CD8-positive, alpha-beta memory T cell (primary cell): ENCODE data around the gene TULP4. TPM values are rescaled to one million over a fixed set of nuclear protein-coding genes. Genes with fewer than 3 reads are reported as not detected.
A peak's percentile ranks its signal among the peaks of the same experiment; 100 is the strongest.

ENCODE experiments used
- CTCF ChIA-PET: fragments of 350-600 bp; sonication (Branson Sonifier 250); formaldehyde crosslinking; loops from one replicate; lab custom pipeline; 2021; ENCODE audit warnings: antibody characterized with exemption; lab: Charles Lee
- POLR2A ChIA-PET: fragments of 350-600 bp; sonication (Branson Sonifier 250); formaldehyde crosslinking; loops from one replicate; lab custom pipeline; 2021; ENCODE audit warnings: antibody characterized with exemption; lab: Charles Lee
- DNase-seq, 5 donors: peaks; one replicate each; pipeline versions ENCODE4 v3.0.0 to v3.0.0-alpha.2; 2020 to 2022; ENCODE audit warnings: mixed read lengths in 1 of 5
- H3K27ac ChIP-seq: one replicate; pipeline ENCODE4 v1.7.0; 2013; ENCODE audit warnings: low read depth, mild to moderate bottlenecking, low read length, moderate library complexity
- H3K27me3 ChIP-seq: 2 replicates; pipeline ENCODE4 v1.7.0; 2013; ENCODE audit warnings: low read length, mild to moderate bottlenecking; ENCODE audit not compliant: insufficient read depth, poor library complexity, severe bottlenecking
- H3K36me3 ChIP-seq: 2 replicates; pipeline ENCODE4 v1.7.0; 2013; ENCODE audit warnings: mild to moderate bottlenecking, low read length, moderate library complexity; ENCODE audit not compliant: insufficient read depth
- H3K4me1 ChIP-seq: 2 replicates; pipeline ENCODE4 v1.7.0; 2013; ENCODE audit warnings: mild to moderate bottlenecking, low read length, moderate library complexity; ENCODE audit not compliant: insufficient read depth
- H3K4me3 ChIP-seq: 2 replicates; pipeline ENCODE4 v1.7.0; 2013; ENCODE audit warnings: mild to moderate bottlenecking, low read length
- H3K9me3 ChIP-seq: 2 replicates; pipeline ENCODE4 v1.7.0; 2013; ENCODE audit warnings: mild to moderate bottlenecking, low read length
- H3K27ac Mint-ChIP-seq, 8 donors: one replicate each; pipeline ENCODE4 v1.8.0; 2020 to 2021; ENCODE audit warnings: mixed read lengths in 8 of 8, mild to moderate bottlenecking in 6 of 8, inconsistent platforms in 3 of 8, moderate library complexity in 3 of 8
- H3K27me3 Mint-ChIP-seq, 2 donors: one replicate each; pipeline ENCODE4 v1.8.0; 2020 to 2021; ENCODE audit warnings: mixed read lengths in 2 of 2, mild to moderate bottlenecking in 1 of 2, moderate library complexity in 1 of 2
- H3K36me3 Mint-ChIP-seq, 3 donors: one replicate each; pipeline ENCODE4 v1.8.0; 2020 to 2021; ENCODE audit warnings: mixed read lengths in 3 of 3, inconsistent platforms in 1 of 3, mild to moderate bottlenecking in 1 of 3
- H3K4me1 Mint-ChIP-seq, 3 donors: one replicate each; pipeline ENCODE4 v1.8.0; 2020 to 2021; ENCODE audit warnings: mixed read lengths in 3 of 3, inconsistent platforms in 1 of 3, mild to moderate bottlenecking in 1 of 3
- H3K4me3 Mint-ChIP-seq, 7 donors: one replicate each; pipeline ENCODE4 v1.8.0; 2020 to 2021; ENCODE audit warnings: mixed read lengths in 7 of 7, mild to moderate bottlenecking in 6 of 7, moderate library complexity in 4 of 7, inconsistent platforms in 2 of 7
- H3K9me3 Mint-ChIP-seq, 5 donors: one replicate each; pipeline ENCODE4 v1.8.0; 2020 to 2022; ENCODE audit warnings: mixed read lengths in 5 of 5, mild to moderate bottlenecking in 3 of 5, moderate library complexity in 2 of 5, inconsistent platforms in 1 of 5
- polyA plus RNA-seq: library from polyadenylated mRNA; unstranded; fragments of 300-500 nt; fragmentation: Illumina TruSeq; gene quantifications from one replicate; pipeline ENCODE4 v1.2.3, GENCODE V29; 2021
- total RNA-seq, 2 experiments: library from RNA; stranded (reverse); gene quantifications; one replicate each; pipeline ENCODE4 v1.2.3, GENCODE V29; 2021

The TULP4 gene, protein sequence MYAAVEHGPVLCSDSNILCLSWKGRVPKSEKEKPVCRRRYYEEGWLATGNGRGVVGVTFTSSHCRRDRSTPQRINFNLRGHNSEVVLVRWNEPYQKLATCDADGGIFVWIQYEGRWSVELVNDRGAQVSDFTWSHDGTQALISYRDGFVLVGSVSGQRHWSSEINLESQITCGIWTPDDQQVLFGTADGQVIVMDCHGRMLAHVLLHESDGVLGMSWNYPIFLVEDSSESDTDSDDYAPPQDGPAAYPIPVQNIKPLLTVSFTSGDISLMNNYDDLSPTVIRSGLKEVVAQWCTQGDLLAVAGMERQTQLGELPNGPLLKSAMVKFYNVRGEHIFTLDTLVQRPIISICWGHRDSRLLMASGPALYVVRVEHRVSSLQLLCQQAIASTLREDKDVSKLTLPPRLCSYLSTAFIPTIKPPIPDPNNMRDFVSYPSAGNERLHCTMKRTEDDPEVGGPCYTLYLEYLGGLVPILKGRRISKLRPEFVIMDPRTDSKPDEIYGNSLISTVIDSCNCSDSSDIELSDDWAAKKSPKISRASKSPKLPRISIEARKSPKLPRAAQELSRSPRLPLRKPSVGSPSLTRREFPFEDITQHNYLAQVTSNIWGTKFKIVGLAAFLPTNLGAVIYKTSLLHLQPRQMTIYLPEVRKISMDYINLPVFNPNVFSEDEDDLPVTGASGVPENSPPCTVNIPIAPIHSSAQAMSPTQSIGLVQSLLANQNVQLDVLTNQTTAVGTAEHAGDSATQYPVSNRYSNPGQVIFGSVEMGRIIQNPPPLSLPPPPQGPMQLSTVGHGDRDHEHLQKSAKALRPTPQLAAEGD (N-terminal part only)
- total RNA-seq: 10 to 100 TPM; 26.9 to 32.1 TPM
- 50.1 TPM for polyA plus RNA-seq

GRCh38 chr6:158312165-158312564 lies at the start of gene TULP4:
Gene TULP4, plus strand, starts transcription at chr6:158312465. Its CDS starts 1,552 bp downstream, at chr6:158314017.
- Histone ChIP-seq H3K27me3 (no peaks in the 10 kb centered on the region), H3K9me3 (no peaks in the 10 kb centered on the region), H3K4me1 (no peaks in the 10 kb centered on the region), H3K27ac (no peak within 1 kb of the TSS), H3K36me3 (peaks cover 4% of the 10 kb centered on the region), H3K4me3 (no peak within 1 kb of the TSS)
- CTCF ChIA-PET: no interaction called here
- Mint-ChIP-seq H3K9me3 (no peaks in the 10 kb centered on the region), H3K4me1 (peaks cover 14 to 39% (median 36%) of the 10 kb centered on the region in 3 donors), H3K36me3 (peaks cover 24 to 51% (median 34%) of the 10 kb centered on the region in 3 donors), H3K27ac (peak within 1 kb of the TSS in 6 of 8 donors; percentile 11 to 81 (median 64)), H3K27me3 (no peaks in the 10 kb centered on the region), H3K4me3 (no peak within 1 kb of the TSS)
- POLR2A ChIA-PET: no interaction called here
- no peak for DNase-seq

GRCh38 chr6:158262755-158263154 lies 49.5 kb upstream of the TULP4 start:
- ChIA-PET CTCF (interaction anchor here (1.1 to 1.5 kb wide), 2 partner anchors 42 kb away, joined by 5 to 6 read pairs; no protein-coding TSS in a partner anchor), POLR2A (no interaction called here)
- Histone ChIP-seq H3K36me3 (no peaks in the 10 kb centered on the region), H3K4me1 (peaks cover 2% of the 10 kb centered on the region), H3K27me3 (no peaks in the 10 kb centered on the region), H3K9me3 (no peaks in the 10 kb centered on the region), H3K4me3 (no peak overlapping the region), H3K27ac (no peak overlapping the region)
- H3K9me3 Mint-ChIP-seq: no peaks in the 10 kb centered on the region
- peaks cover 0 to 11% (median 9%) of the 10 kb centered on the region in 3 donors for H3K36me3 Mint-ChIP-seq
- peak overlapping the region in 1 of 8 donors; percentile 17 for H3K27ac Mint-ChIP-seq
- H3K4me1 Mint-ChIP-seq: peaks cover 19 to 30% (median 27%) of the 10 kb centered on the region in 3 donors
- no peak for DNase-seq
- H3K27me3 Mint-ChIP-seq: no peaks in the 10 kb centered on the region
- H3K4me3 Mint-ChIP-seq: no peak overlapping the region

- H3K36me3 Mint-ChIP-seq: peaks cover 0 to 16% (median 9%) of the 10 kb centered on the region in 3 donors
- H3K9me3 ChIP-seq: no peaks in the 10 kb centered on the region
- no peaks in the 10 kb centered on the region for H3K27me3 ChIP-seq
- H3K4me3 Mint-ChIP-seq: no peak overlapping the region
- H3K36me3 ChIP-seq: no peaks in the 10 kb centered on the region
- DNase-seq: no peak
- POLR2A ChIA-PET: no interaction called here
- CTCF ChIA-PET: interaction anchor here (1.5 kb wide), 1 partner anchor 43 kb away, joined by 5 read pairs; no protein-coding TSS in a partner anchor
- H3K4me1 ChIP-seq: no peaks in the 10 kb centered on the region
- H3K27ac Mint-ChIP-seq: peak overlapping the region in 1 of 8 donors; percentile 51
- no peaks in the 10 kb centered on the region for H3K27me3 Mint-ChIP-seq
- H3K4me3 ChIP-seq: no peak overlapping the region
- H3K9me3 Mint-ChIP-seq: no peaks in the 10 kb centered on the region
- peaks cover 11 to 21% (median 20%) of the 10 kb centered on the region in 3 donors for H3K4me1 Mint-ChIP-seq
- H3K27ac ChIP-seq: no peak overlapping the region
Observed at GRCh38 chr6:158264180-158264579, 48.1 kb upstream of the TULP4 start.

- peaks cover 11% of the 10 kb centered on the region for H3K4me1 ChIP-seq
- peaks cover 0 to 16% (median 8%) of the 10 kb centered on the region in 3 donors for H3K36me3 Mint-ChIP-seq
- no peak overlapping the region for H3K4me3 Mint-ChIP-seq
- H3K4me3 ChIP-seq: no peak overlapping the region
- H3K27ac ChIP-seq: no peak overlapping the region
- H3K36me3 ChIP-seq: no peaks in the 10 kb centered on the region
- no peak overlapping the region for H3K27ac Mint-ChIP-seq
- CTCF ChIA-PET: no interaction called here
- H3K9me3 Mint-ChIP-seq: no peaks in the 10 kb centered on the region
- no peak for DNase-seq
- no peaks in the 10 kb centered on the region for H3K9me3 ChIP-seq
- POLR2A ChIA-PET: no interaction called here
- peaks cover 15 to 31% (median 30%) of the 10 kb centered on the region in 3 donors for H3K4me1 Mint-ChIP-seq
- no peaks in the 10 kb centered on the region for H3K27me3 ChIP-seq
- no peaks in the 10 kb centered on the region for H3K27me3 Mint-ChIP-seq
Observed at GRCh38 chr6:158266131-158266530, 46.1 kb upstream of the TULP4 start.

DNA sequence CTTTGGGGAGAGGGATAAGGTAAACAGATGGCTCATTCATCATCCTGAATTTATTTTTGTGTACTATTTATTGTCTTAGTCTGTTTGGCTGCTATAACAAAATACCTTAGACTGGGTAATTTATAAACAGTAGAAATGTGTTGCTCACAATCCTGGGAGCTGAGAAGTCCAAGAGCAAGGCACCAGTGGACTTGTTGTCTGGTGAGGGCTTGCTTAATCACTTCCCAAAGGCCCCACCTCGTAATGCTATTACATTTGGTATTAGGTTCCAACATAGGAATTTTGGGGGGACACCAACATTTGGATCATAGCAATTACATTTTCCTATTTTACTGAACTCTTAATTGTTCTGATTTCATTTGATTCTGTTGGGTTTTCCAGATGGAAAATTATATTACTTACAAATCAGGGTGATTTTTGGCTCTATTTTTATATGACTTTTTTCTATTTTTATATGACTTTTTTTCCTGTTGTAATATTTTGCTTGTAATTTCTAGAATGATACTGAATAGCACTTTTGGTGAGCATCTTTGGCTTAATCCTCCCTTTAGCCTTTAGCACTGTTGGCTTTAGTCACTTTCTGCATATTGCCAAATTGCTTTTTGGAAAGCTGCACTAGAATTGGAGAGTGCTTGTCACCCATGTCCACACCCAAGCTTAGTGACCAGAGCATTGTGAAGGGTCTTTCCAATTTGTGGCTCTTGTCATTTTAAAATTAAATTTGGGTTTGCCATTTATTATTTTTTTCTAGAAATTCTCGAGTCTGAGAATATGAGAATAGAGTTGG lies 43.7 kb upstream of the TULP4 start:
- POLR2A ChIA-PET: no interaction called here
- Mint-ChIP-seq H3K9me3 (no peaks in the 10 kb centered on the region), H3K4me3 (no peak overlapping the region), H3K36me3 (peaks cover 3 to 19% (median 8%) of the 10 kb centered on the region in 3 donors), H3K27ac (peak overlapping the region in 1 of 8 donors; percentile 35), H3K4me1 (peaks cover 24 to 34% (median 32%) of the 10 kb centered on the region in 3 donors), H3K27me3 (no peaks in the 10 kb centered on the region)
- CTCF ChIA-PET: interaction anchor here (0.9 kb wide), 1 partner anchor 866 kb away, joined by 3 read pairs; no protein-coding TSS in a partner anchor
- no peak for DNase-seq
- H3K27me3 ChIP-seq: no peaks in the 10 kb centered on the region
- no peak overlapping the region for H3K27ac ChIP-seq
- H3K36me3 ChIP-seq: no peaks in the 10 kb centered on the region
- H3K9me3 ChIP-seq: no peaks in the 10 kb centered on the region
- H3K4me3 ChIP-seq: no peak overlapping the region
- H3K4me1 ChIP-seq: peaks cover 18% of the 10 kb centered on the region

DNA sequence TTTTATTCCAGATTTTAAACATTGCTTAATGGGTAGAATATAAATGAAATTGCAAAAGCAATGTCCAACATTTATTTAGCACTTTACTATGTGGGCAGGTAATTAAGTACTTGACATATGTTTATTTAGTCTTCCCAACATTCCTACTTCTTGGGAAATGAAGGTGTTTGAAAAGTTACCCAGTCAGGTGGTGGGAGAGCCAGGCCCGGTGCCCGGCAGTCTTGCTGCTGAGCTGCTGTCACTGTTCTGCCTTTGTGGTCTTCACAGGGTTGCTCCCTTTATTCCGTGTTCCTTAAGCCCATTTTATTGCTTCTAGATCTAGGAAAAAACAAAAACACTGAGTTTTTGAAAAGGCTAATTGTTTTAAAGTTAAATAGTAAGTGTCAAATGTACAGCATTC lies 42.6 kb upstream of the TULP4 start:
- H3K9me3 Mint-ChIP-seq: no peaks in the 10 kb centered on the region
- H3K27ac Mint-ChIP-seq: peak overlapping the region in 2 of 8 donors; percentile 23 to 72
- Histone ChIP-seq H3K27ac (no peak overlapping the region), H3K36me3 (no peaks in the 10 kb centered on the region), H3K4me3 (no peak overlapping the region), H3K27me3 (no peaks in the 10 kb centered on the region), H3K9me3 (no peaks in the 10 kb centered on the region), H3K4me1 (peaks cover 18% of the 10 kb centered on the region)
- POLR2A ChIA-PET: interaction anchor here (2.4 kb wide), 1 partner anchor 13 kb away, joined by 10 read pairs; no protein-coding TSS in a partner anchor
- peaks cover 24 to 34% (median 33%) of the 10 kb centered on the region in 3 donors for H3K4me1 Mint-ChIP-seq
- H3K4me3 Mint-ChIP-seq: no peak overlapping the region
- CTCF ChIA-PET: interaction anchor here (0.9 to 2.6 kb wide), 2 partner anchors 55 to 865 kb away, joined by 3 to 9 read pairs; no protein-coding TSS in a partner anchor
- peaks cover 3 to 23% (median 4%) of the 10 kb centered on the region in 3 donors for H3K36me3 Mint-ChIP-seq
- DNase-seq: no peak
- H3K27me3 Mint-ChIP-seq: no peaks in the 10 kb centered on the region
